ENCODE data around the gene SLC45A1. TPM values are rescaled to one million over a fixed set of nuclear protein-coding genes. Genes with fewer than 3 reads are reported as not detected.

SLC45A1 gene
- total RNA-seq, 1 donor from 2014 or later = 13.8 TPM

DNA sequence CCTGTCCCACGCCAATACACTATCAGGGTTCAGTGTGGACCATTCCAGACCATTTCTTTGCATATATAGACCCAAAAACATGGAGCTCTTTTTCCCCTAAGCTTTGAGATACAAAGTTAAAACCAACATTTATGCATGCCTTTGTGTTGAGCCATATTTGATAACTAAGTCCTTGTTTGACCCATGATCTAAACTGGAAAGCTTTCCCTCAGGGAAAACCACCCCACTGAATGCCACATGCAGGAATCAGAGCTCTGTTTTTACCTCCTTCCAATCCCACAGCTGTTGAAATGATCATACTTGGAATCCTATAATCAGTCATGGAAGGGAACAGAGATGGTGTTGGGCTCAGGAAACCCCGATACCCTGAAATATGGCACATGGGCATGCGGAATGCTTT is 14.8 kb upstream of the SLC45A1 start:
- no peak overlapping the region for H3K27ac ChIP-seq
- no peak overlapping the region for H3K4me3 ChIP-seq
- no peaks in the 10 kb centered on the region for H3K9me3 ChIP-seq
- H3K4me1 ChIP-seq = no peaks in the 10 kb centered on the region
- intact Hi-C loops (cut with DNase I) = no loop called here
- no peaks in the 10 kb centered on the region for H3K27me3 ChIP-seq
- TF ChIP-seq, protein P1, sequence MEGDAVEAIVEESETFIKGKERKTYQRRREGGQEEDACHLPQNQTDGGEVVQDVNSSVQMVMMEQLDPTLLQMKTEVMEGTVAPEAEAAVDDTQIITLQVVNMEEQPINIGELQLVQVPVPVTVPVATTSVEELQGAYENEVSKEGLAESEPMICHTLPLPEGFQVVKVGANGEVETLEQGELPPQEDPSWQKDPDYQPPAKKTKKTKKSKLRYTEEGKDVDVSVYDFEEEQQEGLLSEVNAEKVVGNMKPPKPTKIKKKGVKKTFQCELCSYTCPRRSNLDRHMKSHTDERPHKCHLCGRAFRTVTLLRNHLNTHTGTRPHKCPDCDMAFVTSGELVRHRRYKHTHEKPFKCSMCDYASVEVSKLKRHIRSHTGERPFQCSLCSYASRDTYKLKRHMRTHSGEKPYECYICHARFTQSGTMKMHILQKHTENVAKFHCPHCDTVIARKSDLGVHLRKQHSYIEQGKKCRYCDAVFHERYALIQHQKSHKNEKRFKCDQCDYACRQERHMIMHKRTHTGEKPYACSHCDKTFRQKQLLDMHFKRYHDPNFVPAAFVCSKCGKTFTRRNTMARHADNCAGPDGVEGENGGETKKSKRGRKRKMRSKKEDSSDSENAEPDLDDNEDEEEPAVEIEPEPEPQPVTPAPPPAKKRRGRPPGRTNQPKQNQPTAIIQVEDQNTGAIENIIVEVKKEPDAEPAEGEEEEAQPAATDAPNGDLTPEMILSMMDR (IDR thresholded peaks at IDR 0.05) = no peak
- no peak for TF ChIP-seq POLR2A (IDR thresholded peaks at IDR 0.05)
- TF ChIP-seq POLR2AphosphoS5 (IDR thresholded peaks at IDR 0.05; ENCODE audit: insufficient read depth in 1 of 2, low read depth in 1 of 2) = no peak
- no peaks in the 10 kb centered on the region for H3K36me3 ChIP-seq
- no peak for DNase-seq (ENCODE audit: extremely low spot score in 2 of 2)

DNA sequence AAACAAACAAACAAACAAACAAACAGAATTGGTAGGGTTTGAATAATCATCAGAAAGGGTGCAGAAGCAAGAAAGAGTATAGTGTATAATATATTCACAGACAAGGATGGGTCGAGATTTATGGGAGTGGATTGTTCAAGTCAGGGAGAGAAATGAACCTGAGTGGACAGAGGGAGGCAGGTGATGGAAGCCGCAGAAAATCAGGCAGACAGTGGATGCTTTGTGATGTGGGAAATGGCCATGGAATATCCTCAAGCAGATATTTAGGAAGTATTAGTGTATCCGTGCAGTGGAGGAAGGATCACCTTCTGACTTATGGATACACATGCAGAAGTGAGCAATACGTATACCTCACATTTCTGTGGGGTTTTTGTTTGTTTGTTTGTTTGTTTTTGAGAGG is 14.0 kb upstream of the SLC45A1 start:
- H3K4me3 ChIP-seq = no peak overlapping the region
- no peak overlapping the region for H3K27ac ChIP-seq
- intact Hi-C loops (cut with DNase I) = no loop called here
- no peaks in the 10 kb centered on the region for H3K27me3 ChIP-seq
- H3K4me1 ChIP-seq = no peaks in the 10 kb centered on the region
- H3K9me3 ChIP-seq = no peaks in the 10 kb centered on the region
- TF ChIP-seq POLR2A (IDR thresholded peaks at IDR 0.05) = no peak
- TF ChIP-seq, protein P1 (IDR thresholded peaks at IDR 0.05) = no peak
- TF ChIP-seq POLR2AphosphoS5 (IDR thresholded peaks at IDR 0.05; ENCODE audit: insufficient read depth in 1 of 2, low read depth in 1 of 2) = no peak
- no peak for DNase-seq (ENCODE audit: extremely low spot score in 2 of 2)
- no peaks in the 10 kb centered on the region for H3K36me3 ChIP-seq

- no peaks in the 10 kb centered on the region for H3K36me3 ChIP-seq
- H3K4me1 ChIP-seq = no peaks in the 10 kb centered on the region
- TF ChIP-seq POLR2A (IDR thresholded peaks at IDR 0.05) (no peak), POLR2AphosphoS5 (IDR thresholded peaks at IDR 0.05; ENCODE audit: insufficient read depth in 1 of 2, low read depth in 1 of 2) (no peak)
- TF ChIP-seq, protein P1 (IDR thresholded peaks at IDR 0.05) = no peak
- DNase-seq (ENCODE audit: extremely low spot score in 2 of 2) = no peak
- intact Hi-C loops (cut with DNase I) = no loop called here
- no peaks in the 10 kb centered on the region for H3K9me3 ChIP-seq
- H3K27ac ChIP-seq = no peak overlapping the region
- H3K4me3 ChIP-seq = no peak overlapping the region
- no peaks in the 10 kb centered on the region for H3K27me3 ChIP-seq
These were observed 10.3 kb upstream of the SLC45A1 start for GRCh38 chr1:8307628-8308027.

GRCh38 chr1:8311068-8311718 is 6.7 kb upstream of the SLC45A1 start:
- no peak overlapping the region for H3K4me3 ChIP-seq
- H3K27ac ChIP-seq = no peak overlapping the region
- H3K36me3 ChIP-seq = no peaks in the 10 kb centered on the region
- H3K4me1 ChIP-seq = no peaks in the 10 kb centered on the region
- intact Hi-C loops (cut with DNase I) = loop anchor here (10.0 kb wide), 1 partner anchor 326 kb away; no protein-coding TSS in a partner anchor
- no peaks in the 10 kb centered on the region for H3K27me3 ChIP-seq
- no peaks in the 10 kb centered on the region for H3K9me3 ChIP-seq
- DNase-seq (ENCODE audit: extremely low spot score in 2 of 2) = no peak
- no peak for TF ChIP-seq POLR2AphosphoS5 (IDR thresholded peaks at IDR 0.05; ENCODE audit: insufficient read depth in 1 of 2, low read depth in 1 of 2)
- TF ChIP-seq, protein P1 (IDR thresholded peaks at IDR 0.05) = no peak
- TF ChIP-seq POLR2A (IDR thresholded peaks at IDR 0.05) = no peak

Data from vagina (tissue), 2 donors.